Mucosa of gallbladder (tissue), 1 donor: ENCODE data around the gene TIAM1. TPM values are rescaled to one million over a fixed set of nuclear protein-coding genes. Genes with fewer than 3 reads are reported as not detected.
"Not testable (repeated sequence)": the region's sequence is repeated elsewhere in the genome, so short reads cannot be mapped to it uniquely, and the experiment has no call there.

Experiments
- DNase-seq: peaks from one replicate; pipeline ENCODE4 v3.0.0-alpha.2; 2020; ENCODE audit warnings: low spot score
- total RNA-seq: library from RNA; stranded (reverse); gene quantifications from one replicate; pipeline ENCODE4 v1.2.1, GENCODE V29; 2021
- donor health status: DM: no; HTN: no; CAD: no.

Gene TIAM1
- total RNA-seq, 1 donor from 2014 or later = 15.0 TPM

GRCh38 chr21:31254131-31254530 lies 89.9 kb downstream of the TIAM1 start:
- DNase-seq = no peak

GRCh38 chr21:31253684-31254083 lies 90.4 kb downstream of the TIAM1 start:
- DNase-seq = no peak

GRCh38 chr21:31252611-31253010 lies 91.5 kb downstream of the TIAM1 start:
- DNase-seq = no peak

- no peak for DNase-seq
Measured at GRCh38 chr21:31252091-31252490, 92.0 kb downstream of the TIAM1 start.

- DNase-seq = no peak
Measured at GRCh38 chr21:31251686-31252085, 92.4 kb downstream of the TIAM1 start.

- no peak for DNase-seq
Measured at GRCh38 chr21:31248598-31248997, 95.5 kb downstream of the TIAM1 start.

- DNase-seq = no peak
Measured at GRCh38 chr21:31243611-31244010, 100.5 kb downstream of the TIAM1 start.

- no peak for DNase-seq
Measured at GRCh38 chr21:31236528-31236927, 107.5 kb downstream of the TIAM1 start.

- no peak for DNase-seq
Measured at GRCh38 chr21:31235671-31236450, 108.2 kb downstream of the TIAM1 start.

- DNase-seq = no peak
Measured at GRCh38 chr21:31234936-31235335, 109.1 kb downstream of the TIAM1 start.

- DNase-seq = no peak
Measured at GRCh38 chr21:31233711-31234110, 110.3 kb downstream of the TIAM1 start.

GRCh38 chr21:31232344-31232743 lies 111.7 kb downstream of the TIAM1 start:
- DNase-seq = no peak

- no peak for DNase-seq
Measured at GRCh38 chr21:31230937-31231336, 113.1 kb downstream of the TIAM1 start.

GRCh38 chr21:31228723-31229122 lies 115.3 kb downstream of the TIAM1 start:
- not testable (repeated sequence) for DNase-seq

GRCh38 chr21:31225713-31226112 lies 118.3 kb downstream of the TIAM1 start:
- no peak for DNase-seq

GRCh38 chr21:31222142-31222541 lies 121.9 kb downstream of the TIAM1 start:
- no peak for DNase-seq

- no peak for DNase-seq
Measured at GRCh38 chr21:31221043-31221442, 123.0 kb downstream of the TIAM1 start.

GRCh38 chr21:31220575-31220974 lies 123.5 kb downstream of the TIAM1 start:
- DNase-seq = no peak

GRCh38 chr21:31218830-31219608 lies 125.0 kb downstream of the TIAM1 start:
- no peak for DNase-seq

GRCh38 chr21:31216206-31216605 lies 127.9 kb downstream of the TIAM1 start:
- no peak for DNase-seq

- DNase-seq = no peak
Measured at GRCh38 chr21:31213787-31214186, 130.3 kb downstream of the TIAM1 start.

GRCh38 chr21:31211836-31212235 lies 132.2 kb downstream of the TIAM1 start:
- DNase-seq = no peak

- DNase-seq = no peak
Measured at GRCh38 chr21:31205412-31205811, 138.6 kb downstream of the TIAM1 start.
